NCI-H2171 treated with DMSO at 0.1 percent for 48 hours (cell line): ENCODE results near the gene TRAPPC3.

Experiments used
- DNase-seq: peaks from one replicate; lab custom pipeline; 2025; lab: John Stamatoyannopoulos, UW

The TRAPPC3 gene

GRCh38 chr1:36126005-36126716, 23.1 kb downstream of the TRAPPC3 start:
- no peak for DNase-seq

DNA sequence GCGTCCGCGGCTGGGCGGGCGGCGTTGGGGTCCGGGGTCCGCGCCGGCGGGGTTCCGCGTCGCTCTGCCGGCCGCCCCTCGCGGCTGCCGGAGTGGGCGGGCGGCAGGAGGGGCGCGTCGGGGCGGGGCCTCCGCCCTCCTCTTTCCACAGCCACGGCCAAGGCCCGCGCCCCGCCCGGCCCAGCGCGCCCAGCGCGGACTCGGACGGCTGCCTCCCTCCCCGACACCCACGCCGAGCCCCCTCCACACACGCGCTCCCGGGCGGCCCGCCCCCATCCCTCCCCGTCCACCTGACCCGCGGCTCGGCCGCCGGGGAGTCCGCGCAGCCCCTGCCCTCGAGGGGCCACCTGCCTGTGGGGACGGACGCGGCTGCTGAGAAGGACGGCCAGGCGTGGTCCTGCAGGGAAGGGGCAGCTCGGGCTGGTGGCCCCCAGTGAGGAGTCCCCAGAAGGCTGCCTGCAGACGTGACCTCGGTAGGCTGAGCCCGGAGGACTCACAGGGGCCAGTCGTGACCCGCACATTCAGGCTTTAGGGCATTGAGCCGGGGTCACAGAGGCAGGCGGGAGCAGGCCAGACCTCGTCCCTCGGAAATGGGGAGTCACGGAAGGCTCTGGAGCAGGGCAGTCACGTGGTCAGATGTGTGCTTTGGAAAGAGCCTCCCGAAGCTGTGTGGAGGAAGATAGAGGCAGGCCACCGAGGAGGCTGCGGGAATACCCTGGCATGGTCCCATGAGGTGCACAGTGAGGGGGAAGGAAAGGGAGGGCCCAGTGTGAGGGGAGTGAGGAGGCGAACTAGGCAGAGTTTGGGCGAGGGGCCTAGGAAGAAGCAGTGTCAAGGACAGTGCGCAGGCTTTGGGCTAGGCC, 23.9 kb downstream of the TRAPPC3 start, which contains the start of gene COL8A2:
Gene COL8A2, minus strand, starts transcription at position 94 of the 863 bp plus-strand sequence. CDS start 24,980 bp downstream, outside the sequence.
- DNase-seq: no peak

GRCh38 chr1:36124404-36125128, 24.7 kb downstream of the TRAPPC3 start:
- no peak for DNase-seq

- no peak for DNase-seq
These were observed 25.9 kb downstream of the TRAPPC3 start for GRCh38 chr1:36123356-36123755.

DNA sequence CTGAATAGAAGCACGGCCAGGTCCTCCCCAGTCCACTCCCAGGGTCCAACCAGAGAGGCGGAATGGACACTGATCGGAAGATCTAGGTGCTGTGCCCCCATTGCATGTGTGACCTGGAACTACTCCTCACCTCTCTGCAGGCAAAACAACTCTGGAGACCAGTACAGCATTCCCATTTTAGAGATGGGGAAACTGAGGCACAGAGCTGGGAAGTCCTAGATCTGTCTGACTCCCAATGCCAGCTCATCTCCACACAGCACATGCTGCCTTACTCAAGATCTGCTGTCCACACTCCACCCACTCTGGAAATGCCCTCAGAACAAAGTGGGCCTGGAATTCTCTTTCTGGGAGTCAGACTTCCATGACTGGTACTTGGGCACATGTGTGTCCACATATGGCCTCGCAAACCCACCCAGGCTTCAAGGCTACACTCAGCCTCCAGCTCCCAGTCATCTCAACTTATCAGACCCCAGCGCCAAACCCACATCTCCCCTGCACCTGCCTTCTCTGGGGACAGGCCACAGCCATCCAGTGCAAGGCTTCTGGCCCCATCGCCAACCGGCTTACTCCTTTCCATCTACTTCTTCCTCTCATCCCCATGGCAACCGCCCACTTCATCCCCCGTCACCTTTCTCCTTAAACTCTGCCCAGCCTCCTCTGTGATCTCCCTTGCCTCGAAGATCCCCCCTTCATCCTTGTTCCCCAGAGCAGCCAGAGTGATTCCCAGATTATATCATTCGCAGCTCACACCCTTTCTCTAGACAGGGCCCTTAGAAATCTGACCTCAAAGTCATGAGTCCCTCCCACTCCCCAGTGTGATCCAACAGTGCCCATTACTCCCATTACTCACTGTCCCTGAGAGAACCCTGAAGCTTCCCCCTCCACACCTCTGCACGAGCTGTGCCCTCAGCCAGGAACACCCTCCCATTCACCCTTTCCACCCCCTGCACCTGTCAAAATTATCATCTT, 26.9 kb downstream of the TRAPPC3 start:
- no peak for DNase-seq

GRCh38 chr1:36119456-36119855, 29.8 kb downstream of the TRAPPC3 start:
- DNase-seq: no peak

- DNase-seq: no peak
These were observed 30.7 kb downstream of the TRAPPC3 start for GRCh38 chr1:36118447-36119204.

GRCh38 chr1:36116901-36117300, 32.4 kb downstream of the TRAPPC3 start:
- no peak for DNase-seq

DNA sequence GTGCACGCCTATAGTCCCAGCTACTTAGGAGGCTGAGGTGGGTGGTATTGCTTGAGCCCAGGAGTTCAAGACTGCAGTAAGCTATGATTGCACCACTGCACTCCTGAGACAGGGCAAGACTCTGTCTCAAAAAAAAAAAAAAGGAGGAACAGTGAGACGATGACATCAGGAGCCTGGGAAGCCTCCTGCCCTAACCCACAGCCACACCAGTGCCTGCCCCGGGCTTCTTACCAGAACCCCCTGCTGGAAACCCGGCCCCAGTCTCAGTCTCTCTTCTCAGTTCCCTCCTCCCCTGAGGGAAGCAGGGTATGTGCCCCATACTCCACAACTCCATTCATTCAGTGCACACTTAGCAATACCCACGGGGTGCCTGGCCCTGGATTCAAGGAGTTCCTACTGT, 33.4 kb downstream of the TRAPPC3 start:
- no peak for DNase-seq

GRCh38 chr1:36115200-36115669, 34.1 kb downstream of the TRAPPC3 start:
- DNase-seq: no peak

- DNase-seq: no peak
These were observed 34.9 kb downstream of the TRAPPC3 start for GRCh38 chr1:36114371-36114770.

- no peak for DNase-seq
These were observed 36.5 kb downstream of the TRAPPC3 start for GRCh38 chr1:36112823-36113222.

- no peak for DNase-seq
These were observed 38.1 kb downstream of the TRAPPC3 start for GRCh38 chr1:36111151-36111550.

GRCh38 chr1:36109041-36109679, 40.1 kb downstream of the TRAPPC3 start:
- DNase-seq: no peak

DNA sequence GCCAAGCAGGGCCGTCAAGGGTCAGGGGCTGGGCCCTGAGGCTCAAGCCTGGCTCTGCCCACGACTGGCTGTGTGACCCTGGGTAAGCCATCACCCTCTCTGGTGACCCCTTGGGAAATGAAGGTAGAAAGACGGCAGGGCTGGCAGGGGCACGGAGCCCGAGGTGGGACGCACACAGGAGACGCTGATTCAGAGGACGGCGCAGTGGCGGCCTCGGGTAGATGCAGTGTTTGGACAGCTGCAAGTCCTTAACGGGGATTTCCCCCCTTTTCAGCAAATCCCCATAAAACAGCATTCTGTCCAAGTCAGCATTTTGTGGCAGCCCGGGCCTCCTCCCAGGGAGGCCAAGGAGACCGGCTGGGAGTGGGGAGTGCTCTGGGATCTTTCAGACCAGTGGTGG, 41.0 kb downstream of the TRAPPC3 start:
- no peak for DNase-seq

GRCh38 chr1:36107394-36107793, 41.9 kb downstream of the TRAPPC3 start:
- no peak for DNase-seq

DNA sequence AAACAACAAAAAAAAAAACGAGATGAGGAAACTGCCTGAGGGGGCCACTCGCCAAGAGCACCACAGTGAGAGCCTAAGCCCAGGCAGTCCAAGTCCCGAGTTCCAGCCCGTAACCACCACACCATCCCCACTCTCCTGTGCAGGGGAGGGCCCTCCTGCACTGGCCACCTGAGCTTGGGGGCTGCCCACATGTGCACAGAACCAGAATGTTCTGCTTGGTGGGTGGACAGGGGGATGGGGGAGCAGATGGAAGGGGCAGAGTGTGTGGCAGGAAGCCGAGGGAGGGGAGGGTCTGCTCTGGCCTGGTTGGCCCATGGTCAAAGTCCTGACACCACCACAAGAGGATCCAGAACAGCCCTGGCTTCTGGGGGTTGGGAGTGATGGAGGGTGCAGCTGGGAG, 43.0 kb downstream of the TRAPPC3 start:
- no peak for DNase-seq

GRCh38 chr1:36101546-36101945, 47.7 kb downstream of the TRAPPC3 start:
- DNase-seq: no peak

DNA sequence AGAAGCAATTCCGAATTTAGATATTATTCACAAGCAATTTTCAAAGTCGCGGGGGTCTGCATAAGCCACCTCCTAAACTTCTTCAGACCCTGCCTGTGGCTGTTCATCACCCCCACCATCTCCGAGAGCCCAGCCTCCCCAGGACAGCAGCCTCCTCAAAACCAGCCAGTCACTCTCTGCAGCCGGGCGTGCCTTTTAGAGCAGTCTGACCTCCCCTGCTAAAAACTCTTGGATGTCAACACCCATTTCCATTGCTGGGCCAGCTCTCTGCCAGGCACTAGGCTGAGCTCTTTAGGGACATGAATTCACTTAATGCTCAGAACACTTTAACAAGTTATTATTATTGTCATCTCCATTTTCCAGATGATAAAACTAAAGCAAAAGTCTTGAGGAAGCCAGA, 48.9 kb downstream of the TRAPPC3 start:
- no peak for DNase-seq
